PC-3 (cell line): ENCODE data around the gene HRH4.

Experiments
- EZH2 ChIP-seq: fragments of 300-600 bp; sonication (generic); IDR thresholded peaks from one replicate; pipeline ENCODE4 v1.6.1; 2017; ENCODE audit warnings: antibody characterized with exemption, mild to moderate bottlenecking, low read length; ENCODE audit not compliant: unreplicated experiment
- EZH2phosphoT487 ChIP-seq: fragments of 300-600 bp; sonication (generic); IDR thresholded peaks from 2 replicates; pipeline ENCODE4 v1.6.1; 2018; ENCODE audit warnings: mild to moderate bottlenecking, antibody characterized with exemption, low read length, borderline replicate concordance
- TF ChIP-seq, protein P1 (sequence below): fragments of 300-600 bp; sonication (generic); conservative IDR thresholded peaks from 2 replicates; pipeline ENCODE4 v1.5.1; 2017; ENCODE audit warnings: antibody characterized with exemption, low read depth, mild to moderate bottlenecking, low read length

DNA sequence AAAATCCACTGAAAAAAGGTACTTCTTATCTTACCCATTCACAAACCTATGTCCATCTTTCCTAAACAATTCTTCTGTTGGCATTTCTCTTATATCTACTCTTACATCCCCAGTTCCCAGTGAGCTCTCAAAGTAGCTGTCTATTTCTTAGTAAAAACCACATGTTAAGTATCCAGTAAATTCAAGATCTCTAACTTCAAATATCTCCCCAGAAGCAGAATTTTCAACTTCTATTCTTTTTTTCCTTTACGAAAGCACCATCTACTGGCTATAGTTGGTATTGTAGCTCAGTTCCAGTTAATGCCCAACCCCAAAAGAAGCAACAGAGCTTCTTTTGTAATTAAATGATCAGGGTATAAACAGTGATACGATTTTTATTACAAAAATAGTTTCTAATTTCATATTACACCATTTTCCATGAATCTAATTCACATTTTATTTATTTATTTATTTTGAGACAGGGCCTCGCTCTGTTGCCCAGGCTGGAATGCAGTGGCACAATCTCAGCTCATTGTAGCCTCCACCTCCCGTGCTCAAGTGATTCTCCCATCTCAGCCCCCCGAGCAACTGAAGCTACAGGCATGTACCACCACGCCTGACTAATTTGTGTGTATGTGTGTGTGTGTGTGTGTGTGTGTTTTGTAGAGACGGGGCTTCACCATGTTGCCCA is 28.5 kb downstream of the HRH4 start:
- TF ChIP-seq, protein P1, sequence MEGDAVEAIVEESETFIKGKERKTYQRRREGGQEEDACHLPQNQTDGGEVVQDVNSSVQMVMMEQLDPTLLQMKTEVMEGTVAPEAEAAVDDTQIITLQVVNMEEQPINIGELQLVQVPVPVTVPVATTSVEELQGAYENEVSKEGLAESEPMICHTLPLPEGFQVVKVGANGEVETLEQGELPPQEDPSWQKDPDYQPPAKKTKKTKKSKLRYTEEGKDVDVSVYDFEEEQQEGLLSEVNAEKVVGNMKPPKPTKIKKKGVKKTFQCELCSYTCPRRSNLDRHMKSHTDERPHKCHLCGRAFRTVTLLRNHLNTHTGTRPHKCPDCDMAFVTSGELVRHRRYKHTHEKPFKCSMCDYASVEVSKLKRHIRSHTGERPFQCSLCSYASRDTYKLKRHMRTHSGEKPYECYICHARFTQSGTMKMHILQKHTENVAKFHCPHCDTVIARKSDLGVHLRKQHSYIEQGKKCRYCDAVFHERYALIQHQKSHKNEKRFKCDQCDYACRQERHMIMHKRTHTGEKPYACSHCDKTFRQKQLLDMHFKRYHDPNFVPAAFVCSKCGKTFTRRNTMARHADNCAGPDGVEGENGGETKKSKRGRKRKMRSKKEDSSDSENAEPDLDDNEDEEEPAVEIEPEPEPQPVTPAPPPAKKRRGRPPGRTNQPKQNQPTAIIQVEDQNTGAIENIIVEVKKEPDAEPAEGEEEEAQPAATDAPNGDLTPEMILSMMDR = peak; percentile 84
- TF ChIP-seq EZH2 = no peak
- TF ChIP-seq EZH2phosphoT487 = no peak
